HG02571 (cell line): ENCODE measurements around the gene ANKRD6.
"Not testable (repeated sequence)": the region's sequence is repeated elsewhere in the genome, so short reads cannot be mapped to it uniquely, and the experiment has no call there.

Experiments used
- ATAC-seq: cut with Tn5 transposase; IDR thresholded peaks from one replicate; pipeline ENCODE4 v1.9.1; 2021; ENCODE audit warnings: mild to moderate bottlenecking, moderate library complexity; ENCODE audit not compliant: unreplicated experiment

ANKRD6 gene

DNA sequence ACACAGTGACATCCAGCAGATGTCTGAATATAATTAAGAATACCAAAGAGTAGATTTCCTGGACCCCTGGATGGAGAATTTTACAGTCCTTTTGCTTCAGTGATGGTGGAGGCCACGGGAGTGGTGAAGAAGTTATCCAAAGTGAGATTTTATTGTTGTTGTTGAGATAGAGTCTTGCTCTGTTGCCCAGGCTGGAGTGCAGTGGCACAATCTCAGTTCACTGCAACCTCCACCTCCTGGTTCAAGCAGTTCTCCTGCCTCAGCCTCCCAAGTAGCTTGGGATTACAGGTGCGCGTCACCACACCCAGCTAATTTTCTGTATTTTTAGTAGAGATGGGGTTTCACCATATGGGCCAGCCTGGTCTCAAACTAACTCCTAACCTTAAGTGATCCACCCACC, 208.6 kb downstream of the ANKRD6 start:
- ATAC-seq, result not testable (repeated sequence)

DNA sequence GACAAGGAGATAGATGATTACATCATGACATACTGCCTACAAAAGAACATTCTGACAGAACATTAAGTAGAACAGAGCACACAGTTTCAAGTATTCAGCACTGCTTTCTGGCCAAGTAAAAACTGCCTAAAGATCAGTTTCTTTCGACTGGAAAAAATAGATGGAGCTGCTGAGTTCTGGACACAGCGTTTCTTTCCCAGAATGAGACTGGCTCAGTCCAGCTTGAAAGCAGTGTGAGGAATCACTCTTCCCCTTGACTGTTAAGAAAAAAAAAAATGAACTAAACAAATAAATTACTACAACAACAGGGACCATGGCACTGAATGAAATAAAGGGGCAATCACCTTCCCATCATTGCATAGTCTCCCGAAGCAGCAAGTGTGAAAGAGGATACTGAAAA, 210.0 kb downstream of the ANKRD6 start:
- no peak for ATAC-seq

GRCh38 chr6:89643406-89643805, 210.5 kb downstream of the ANKRD6 start:
- ATAC-seq, result no peak

DNA sequence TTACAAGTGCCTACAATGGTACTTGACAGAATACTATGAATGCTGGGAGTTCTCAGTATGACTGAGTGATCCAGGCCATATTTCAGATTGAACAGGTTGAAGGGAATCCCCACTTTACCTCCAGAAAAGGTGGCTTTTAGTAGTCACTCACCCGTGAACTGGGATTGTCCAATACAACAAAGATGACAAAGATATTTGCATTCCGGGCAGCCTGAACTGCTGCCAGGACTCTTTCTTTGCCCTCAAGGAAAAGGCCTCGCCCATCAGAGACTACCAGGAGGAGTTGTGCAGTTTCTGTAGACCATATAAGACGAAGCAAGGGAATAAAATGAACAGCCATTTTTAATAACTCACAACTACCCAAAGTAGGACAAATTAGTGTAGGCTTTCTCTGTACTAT, 211.9 kb downstream of the ANKRD6 start:
- ATAC-seq, result no peak

DNA sequence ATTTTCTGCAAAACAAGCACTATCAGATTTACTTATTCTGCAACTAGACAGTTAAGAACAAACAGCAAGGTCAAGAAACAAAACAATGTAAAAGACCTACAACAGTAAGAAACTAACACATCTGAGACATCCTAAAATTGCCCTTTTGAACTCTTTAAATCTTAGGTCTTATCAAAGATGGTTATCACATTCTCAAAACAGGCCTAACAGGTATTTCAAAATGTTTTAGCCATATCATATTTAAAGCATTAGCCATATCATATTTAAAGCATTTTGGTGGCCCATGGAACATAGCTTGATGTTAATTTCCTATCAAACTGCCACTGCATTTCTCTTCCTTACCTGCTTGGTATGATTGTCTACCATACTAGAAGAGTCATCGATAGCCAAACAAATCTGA, 216.7 kb downstream of the ANKRD6 start:
- no peak for ATAC-seq

DNA sequence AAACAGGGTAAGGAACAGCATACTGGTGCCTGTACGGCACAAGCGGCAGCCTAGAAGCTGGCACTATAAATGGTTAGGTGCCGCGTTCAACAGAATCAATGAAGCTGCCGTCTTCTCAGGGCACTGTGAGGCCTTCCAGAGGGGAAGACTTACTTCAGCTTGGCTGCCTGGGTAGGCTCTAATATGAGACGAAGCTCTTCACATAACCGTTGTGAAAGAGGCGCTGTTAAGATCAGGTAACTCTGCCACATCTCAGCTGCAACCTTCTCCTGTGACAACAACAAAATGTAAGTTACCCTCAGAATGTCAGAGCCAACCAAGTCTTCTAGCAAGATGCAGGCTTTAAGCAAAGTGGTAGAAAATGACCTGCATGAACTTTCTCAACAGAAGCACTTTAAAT, 217.6 kb downstream of the ANKRD6 start:
- ATAC-seq, result no peak

GRCh38 chr6:89655122-89655521, 222.2 kb downstream of the ANKRD6 start:
- ATAC-seq, result no peak

GRCh38 chr6:89657445-89658158, 224.7 kb downstream of the ANKRD6 start:
- ATAC-seq, result no peak

DNA sequence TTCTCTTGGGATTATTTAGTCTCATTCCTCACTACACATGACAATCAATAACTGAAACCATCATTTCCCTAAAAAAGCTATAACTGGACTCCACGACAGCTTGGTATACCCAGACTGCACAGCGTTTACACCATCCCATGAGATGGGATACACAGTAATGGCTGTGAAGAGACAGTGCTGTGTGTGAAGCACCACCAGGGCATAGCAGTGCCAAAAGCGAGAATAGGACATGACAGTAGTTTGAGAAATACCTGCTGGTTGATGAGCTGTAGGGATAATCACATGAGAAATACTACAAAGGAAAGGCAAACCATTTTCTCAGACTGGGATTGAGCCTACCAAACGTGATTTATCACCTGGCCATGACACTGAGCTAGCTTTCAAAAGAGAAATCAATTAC, 228.0 kb downstream of the ANKRD6 start:
- no peak for ATAC-seq

DNA sequence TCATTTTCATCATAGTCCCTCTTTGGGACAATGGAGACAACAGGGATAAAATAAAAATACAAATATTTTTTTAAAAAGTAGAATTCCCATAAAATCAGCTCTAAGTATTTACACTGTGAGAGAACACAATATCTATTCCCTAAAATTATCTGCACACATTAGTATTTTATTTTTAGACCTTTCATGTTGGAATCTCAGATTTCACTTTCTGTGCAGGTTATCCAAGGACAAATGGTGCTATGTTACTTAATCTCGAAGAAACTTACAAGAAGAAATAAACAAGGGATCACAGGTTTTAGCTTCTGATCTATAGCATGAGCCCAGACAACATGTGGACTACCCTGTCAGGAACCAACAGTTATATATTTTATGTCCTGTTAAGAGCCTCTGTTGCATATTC, 228.6 kb downstream of the ANKRD6 start:
- no peak for ATAC-seq

DNA sequence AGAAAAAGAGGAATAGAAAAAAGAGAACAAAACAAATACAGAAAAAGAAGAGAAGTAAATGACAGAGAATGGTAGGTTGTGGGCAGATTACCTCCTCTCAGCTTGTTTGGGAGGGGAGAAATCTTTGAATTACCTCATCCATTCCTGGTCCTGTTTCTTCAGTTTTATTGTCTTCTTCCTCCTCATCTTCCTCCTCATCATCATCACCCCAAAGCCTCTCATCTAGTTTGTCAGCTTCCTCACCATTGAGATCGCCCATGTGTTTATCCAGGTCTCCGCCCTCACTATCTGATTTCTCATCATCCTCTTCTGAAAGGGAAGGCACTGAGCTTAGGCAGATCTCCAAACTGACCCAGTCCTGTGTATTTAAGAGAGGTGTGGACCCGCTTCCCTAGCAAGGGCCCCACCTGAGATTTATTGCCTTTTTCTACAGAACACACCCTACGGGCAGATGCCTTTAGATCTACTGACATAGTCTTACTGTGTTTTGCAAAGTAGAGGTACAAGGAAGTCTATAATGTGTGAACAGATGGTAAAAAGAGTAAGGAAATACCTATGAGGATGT, 229.8 kb downstream of the ANKRD6 start:
- ATAC-seq, result no peak

DNA sequence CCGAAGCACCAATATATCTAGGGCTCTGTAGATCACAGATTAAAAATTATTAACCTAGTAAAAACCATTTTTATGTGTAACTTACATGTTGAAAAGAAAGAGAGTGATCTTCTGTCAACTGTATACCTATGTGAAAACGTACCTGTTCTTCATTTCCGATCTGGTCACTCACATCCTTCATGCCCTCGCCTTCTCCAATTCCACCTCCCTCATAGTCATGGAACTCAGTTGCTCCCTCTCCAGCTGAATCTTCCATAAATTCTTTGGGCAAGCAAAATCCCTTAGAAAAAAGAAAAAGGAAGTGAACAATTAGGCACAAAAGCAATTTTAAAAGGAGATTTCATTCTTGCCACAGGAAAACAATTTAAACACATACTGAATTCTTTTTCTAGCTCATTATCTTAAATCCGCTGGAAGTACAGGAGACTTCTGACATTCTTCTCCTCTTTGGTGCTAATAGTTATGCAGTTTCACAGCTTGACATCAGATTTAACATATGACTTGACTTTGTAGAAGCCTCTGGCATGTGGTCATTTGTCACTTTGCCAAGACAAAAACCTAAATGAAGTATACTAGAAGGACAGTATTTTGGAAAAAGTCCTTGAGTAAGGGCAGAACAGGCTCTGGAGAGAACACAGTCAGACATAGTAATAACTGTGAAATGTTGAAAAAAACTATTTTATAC, 235.1 kb downstream of the ANKRD6 start:
- no peak for ATAC-seq

GRCh38 chr6:89669002-89669401, 236.1 kb downstream of the ANKRD6 start:
- ATAC-seq, result no peak

- ATAC-seq, result no peak
Observed at GRCh38 chr6:89670935-89671565, 238.1 kb downstream of the ANKRD6 start.

DNA sequence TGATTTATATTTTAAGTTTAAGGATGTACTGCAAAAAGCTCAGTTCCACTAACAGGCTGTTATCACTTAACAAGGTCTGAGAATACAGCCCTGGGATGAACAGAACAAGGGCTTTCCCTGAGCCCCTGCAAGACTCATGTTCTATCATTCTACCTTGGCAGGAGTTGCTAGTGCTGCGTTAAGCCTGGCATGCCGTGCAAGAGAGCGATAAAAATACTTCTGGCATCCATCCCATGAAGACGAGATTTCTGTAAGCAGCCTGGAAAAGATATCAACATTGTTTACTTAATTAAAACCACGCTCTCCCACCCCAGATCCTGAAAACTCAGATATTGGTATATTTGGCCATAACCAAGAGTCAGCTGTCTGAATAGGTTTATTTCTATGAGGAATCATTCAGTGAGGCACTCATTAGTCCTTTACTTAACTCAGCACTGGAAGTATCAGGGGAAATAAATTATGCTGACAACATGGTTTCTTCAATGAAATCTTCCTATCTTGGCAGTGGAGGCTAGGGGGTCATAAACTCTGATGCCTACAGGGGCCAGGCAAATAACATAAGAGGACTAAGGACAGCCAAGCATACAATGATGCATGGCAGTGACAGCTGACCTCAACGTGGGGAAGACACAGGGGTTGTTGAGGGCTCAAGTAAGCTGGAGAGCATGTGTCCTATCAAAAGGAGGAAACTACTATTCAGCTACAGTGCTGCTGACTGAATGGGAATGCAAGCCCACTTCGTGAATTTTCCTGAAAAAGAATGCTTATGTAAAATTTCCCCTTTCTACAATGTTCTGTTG, 243.2 kb downstream of the ANKRD6 start:
- ATAC-seq, result no peak

DNA sequence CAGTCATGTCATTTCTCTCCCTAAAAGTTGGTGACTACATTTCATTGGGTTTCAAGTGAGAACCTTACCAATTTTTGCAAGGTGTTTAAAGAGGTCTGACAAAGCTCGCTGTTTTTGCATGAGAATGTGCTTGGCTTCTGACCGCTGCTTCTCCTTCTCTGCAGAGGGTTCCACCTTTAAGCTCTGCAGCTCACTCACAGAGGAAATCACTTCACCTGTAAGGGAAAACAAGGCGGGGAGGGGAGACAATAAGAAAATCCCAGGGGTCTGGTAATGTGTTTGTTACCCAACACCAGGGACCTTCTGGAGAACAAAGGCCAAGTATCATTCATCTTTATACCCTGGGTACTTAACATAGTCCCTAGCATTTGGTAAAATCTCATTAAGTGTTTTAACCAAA, 245.6 kb downstream of the ANKRD6 start:
- ATAC-seq, result no peak

GRCh38 chr6:89679215-89680120, 246.5 kb downstream of the ANKRD6 start:
- ATAC-seq, result no peak

GRCh38 chr6:89680150-89680549, 247.2 kb downstream of the ANKRD6 start:
- ATAC-seq, result no peak

DNA sequence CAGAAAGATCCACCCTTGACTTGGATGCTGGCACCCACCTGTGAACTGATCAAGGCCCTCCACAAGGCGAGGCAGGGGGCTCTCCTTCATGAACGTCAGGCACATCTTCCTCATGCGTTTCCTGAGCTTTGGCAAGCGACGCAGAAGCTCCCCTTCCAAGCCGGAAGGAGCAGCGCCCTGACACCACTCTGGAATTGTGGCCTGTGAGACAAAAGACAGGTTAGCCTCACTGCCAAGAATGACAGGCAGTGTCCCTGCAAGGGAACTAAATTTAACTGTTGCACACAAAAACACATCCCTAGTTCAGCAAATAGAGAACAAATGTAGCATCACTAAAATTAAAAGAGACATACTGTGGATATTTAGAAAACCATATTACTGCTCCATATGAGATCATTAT, 247.6 kb downstream of the ANKRD6 start:
- no peak for ATAC-seq

DNA sequence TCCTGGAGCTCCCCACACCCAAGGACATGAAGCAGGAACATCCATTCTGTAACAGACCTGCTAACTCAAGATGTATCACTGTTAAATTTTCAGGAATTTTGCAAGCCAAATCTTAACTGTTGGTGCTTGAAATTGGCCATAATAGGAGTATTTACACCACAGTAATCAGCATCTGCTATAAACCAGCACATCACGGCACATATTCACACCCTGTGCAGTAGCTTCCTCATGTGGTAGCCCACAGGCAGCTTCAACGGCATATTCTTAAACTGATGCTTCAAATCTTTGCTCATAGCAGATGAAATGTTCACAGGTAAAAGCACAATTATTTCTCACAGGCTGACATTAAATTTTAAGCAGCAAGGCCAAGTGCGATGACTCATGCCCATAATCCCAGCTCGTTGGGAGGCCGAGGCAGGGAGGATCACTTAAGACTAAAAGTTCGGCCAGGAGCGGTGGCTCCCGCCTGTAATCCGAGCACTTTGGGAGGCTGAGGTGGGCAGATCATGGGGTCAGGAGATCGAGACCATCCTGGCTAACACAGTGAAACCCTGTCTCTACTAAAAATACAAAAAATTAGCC, 249.1 kb downstream of the ANKRD6 start:
- ATAC-seq, result no peak
